GM15510 (cell line): ENCODE results near the gene DTNA.

Experiments used
- POLR2A ChIP-seq: IDR thresholded peaks from 3 replicates; pipeline ENCODE4 v1.6.1; 2011; ENCODE audit warnings: borderline replicate concordance; ENCODE audit not compliant: insufficient read length; ENCODE audit errors: extremely low read depth

The DTNA gene

DNA sequence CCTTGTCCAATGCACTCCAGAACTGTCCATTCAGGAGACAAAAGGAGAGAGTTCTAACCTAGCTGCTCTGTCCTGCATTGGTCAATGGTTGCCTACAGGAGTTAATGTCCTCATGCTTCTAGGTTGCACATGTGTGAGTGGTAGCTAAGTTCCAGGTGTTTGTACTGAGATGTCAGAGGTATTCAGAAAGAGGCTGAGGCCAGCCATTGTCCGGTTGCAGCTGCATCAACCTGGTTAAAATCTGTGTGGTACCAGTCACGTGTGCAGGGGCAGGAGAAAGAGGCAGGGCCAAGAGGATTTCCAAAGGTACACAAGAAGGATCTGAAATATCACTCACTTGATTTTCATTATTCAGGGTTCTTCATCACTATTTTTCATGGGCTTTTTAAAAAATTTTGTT, 70.8 kb downstream of the DTNA start:
- no peak for TF ChIP-seq POLR2A

DNA sequence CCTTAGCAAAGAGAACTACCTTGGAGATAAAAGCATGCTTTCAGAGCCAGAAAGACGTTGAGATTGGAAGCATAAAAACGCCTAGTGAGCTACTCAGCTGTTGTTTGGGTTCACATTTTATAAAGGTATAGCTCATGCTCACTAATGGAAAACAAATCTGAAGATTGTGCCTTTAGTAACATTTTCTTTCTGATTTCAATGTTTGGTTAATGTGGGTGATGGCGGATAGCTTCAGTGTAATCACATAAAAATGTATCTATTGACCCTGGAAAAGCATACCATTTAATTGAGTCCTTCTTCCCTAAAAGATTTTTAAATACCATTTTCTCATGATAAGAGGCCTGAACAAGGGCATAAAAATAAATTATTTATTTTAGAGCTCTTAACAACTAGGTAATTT, 73.4 kb downstream of the DTNA start:
- no peak for TF ChIP-seq POLR2A

DNA sequence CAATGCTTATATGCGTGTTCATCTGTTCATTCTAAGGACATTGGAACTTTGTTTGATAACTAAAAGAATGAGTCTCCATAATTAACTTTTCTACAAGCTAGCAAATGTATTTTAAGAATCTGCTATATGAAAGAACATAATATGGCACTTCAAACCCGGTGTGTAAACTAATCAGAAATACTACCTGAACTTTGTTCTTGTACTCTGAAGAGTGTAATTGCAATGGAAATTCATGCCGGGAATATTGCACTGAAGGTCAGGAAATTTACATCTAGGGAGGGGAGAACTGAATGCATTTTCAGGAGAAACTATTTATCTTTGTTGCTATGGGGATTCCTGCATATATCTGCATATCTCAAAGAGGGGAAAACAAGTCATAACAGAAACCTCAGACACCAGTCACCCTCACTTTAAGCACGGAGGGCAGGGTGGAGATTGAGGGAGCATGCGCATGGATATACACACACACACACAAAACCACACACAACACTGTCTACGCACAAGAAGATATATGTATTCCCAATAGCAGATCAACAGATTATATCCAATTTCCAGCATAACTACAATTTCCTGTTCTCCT, 76.2 kb downstream of the DTNA start:
- TF ChIP-seq POLR2A: no peak

DNA sequence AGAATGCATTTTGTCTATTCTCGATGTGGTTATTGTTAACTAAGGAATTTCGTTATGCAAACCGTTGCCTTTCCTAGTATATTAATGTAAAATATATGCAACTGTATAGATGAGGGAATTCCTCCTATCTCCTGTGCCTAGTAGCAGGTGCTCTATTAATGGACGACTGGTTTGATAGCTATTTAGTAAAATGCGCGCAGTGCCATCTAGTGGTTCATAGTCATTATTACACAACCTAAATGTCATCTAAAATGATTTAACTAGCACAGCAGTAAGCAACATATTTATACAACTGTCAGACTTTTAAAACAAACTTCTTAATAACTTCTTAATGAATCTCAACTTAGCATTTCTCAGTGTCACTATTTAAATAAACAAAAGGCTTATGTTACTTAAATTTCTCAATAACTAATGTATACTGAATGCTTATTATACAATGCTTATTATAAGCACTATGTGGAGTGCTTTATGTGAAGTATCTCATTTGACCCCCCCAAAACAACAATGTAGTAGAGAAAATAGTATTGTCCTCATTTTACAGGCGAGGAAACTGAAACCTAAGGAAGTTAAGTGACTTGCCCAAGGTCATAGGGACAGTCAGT, 77.9 kb downstream of the DTNA start:
- no peak for TF ChIP-seq POLR2A

DNA sequence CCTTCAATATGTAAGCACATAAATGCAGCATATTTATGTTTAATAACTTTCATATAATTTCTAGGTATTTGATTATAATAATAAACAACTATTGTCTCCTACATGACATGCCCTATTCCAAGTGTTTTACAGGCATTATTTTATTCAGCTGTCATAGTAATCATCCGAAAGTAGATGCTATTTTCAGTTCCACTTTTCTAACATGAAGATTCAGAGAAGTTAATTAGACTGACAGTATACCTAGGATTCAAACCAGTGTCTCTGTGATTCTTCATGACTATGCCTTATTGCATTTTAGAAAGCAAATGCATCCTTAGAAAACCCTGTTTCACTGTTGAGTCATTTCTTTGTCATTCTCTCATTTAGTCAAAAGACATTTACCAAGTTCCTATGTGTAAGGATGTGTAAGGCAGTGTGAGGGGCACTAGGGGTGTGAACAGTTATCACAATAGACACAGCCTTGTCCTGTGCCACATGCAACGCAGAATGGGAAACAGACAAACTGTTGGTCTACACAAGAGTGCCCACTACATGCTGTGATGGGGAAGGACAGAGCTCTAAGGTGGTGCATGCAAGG, 79.8 kb downstream of the DTNA start:
- no peak for TF ChIP-seq POLR2A

DNA sequence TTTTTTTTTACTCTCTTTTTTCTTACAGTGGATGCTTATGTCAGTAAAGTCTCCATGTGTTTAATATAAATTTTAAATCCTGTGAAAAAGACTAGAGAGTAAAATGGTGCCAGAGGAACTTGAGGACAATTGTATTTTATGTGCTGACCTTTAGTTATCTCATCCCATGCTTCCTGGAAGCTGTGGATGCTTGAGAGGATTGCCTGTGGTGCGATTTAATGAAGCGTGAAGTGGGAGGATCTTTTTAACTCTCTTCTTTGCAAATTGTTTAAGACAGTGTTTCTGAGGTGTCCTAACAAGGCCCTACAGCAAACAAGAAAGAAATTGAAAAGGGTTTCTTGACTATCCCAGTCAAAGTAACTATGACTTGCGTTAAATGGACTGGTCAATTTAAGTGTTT, 84.2 kb downstream of the DTNA start:
- no peak for TF ChIP-seq POLR2A

DNA sequence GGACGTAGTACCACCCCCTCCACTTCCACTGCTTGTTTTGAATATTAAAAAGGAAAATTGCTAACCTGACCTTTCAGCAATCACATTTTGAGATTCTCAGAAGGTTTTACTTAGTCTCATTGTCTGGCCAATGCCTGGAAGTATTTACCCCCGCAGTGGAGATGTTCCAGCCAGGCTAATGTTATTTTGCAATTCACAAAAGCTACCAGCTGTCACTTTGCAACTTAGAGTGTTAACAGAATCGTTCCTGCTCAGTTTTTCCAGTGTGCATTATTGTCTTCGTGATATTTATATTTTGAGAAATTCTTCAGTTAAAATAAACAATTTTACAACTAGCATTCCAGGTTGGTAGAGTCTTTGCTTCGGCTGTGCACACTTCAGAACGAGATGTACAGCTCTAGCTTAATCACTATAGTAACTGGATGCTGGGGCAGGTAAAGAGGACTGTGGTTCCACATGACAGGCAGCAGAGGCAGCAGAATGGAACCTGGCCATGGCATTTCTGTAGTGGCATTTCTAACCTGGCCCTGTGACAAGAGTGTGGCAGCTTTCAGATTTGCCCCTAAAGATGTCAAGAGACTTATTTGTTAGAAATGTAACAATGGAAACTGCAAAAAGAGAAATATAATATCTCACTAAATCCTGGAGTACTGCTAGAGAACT, 85.1 kb downstream of the DTNA start:
- TF ChIP-seq POLR2A: no peak

DNA sequence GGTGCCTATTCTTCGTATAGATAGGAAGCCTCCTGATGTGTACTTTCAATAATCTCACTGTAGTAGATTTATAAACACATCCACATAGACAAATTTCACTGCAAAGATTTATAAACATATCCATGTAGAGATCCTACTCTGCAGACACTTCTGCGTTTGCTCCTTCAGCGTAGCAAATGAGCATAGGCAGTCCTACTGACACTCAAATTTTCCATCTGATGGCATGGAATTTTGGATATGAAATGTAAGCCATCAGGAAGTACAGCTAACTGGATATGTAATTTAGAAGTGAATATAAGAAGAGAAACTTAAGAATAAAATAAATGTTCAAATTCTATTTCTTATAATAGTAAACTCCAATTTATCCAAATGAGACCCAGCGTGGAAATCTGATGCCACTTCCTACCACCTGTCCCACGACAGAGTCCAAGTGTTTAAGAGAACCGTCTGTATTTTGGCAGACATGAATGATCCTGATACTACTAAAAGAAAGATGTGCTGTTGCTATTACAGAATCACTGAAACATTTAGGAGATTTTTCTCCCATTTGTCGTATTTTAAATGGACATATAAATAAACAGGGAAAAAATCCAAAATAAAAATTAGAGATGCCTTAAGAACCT, 86.0 kb downstream of the DTNA start:
- TF ChIP-seq POLR2A: no peak

DNA sequence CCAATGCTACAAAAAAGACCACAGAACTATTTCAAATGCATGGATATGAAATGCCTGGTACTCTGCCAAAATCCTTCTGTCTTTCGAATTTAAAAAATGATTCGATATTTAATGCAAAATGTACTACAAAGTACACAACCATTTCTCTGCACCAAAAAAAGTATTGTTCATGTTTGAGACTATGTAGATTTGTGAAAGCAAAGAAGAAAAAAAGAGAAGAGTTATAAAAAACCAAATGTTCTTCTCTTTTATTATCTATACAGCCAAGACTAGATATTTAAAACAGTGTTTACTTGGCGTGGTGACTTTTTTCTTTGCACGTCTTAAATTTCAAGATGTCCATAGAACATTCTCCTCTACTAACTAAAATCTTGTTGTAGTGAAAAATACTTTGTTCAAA, 89.2 kb downstream of the DTNA start:
- no peak for TF ChIP-seq POLR2A

DNA sequence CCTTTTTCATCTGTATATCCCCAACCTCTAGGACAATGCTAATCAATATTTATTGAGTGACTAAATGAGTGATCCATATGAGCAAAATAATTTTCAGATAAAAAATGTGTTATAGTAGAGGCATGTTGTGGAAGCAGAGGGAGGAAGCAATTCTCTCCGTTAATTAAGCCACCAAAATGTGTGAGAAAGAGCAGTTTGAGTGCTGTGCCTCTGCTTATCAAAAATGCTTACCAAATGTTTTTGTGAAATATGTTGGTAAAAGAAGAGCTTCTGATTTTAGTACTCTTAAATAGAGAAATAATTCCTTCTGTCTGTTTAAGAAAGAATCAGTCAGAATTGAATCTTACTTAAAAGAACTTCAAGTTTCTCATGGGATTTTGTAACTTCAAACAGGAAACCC, 90.3 kb downstream of the DTNA start:
- no peak for TF ChIP-seq POLR2A

DNA sequence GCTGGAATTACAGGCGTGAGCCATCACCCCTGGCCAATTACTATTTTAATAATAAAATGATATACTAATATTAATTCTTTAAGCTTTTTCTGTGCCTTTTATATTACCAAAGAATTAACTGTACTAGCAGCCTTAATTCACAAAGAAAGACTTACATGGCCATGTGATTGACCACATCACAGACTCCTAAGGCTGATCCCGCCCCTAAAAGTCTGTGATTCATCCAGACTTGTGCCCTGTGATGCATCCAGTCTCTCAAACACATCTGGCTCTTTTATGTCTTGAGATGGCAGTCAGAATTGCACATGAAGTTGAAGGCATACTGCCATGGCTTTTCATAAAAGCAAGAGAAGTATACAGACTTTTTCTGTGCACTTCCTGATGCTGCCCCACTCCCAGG, 91.7 kb downstream of the DTNA start:
- no peak for TF ChIP-seq POLR2A

DNA sequence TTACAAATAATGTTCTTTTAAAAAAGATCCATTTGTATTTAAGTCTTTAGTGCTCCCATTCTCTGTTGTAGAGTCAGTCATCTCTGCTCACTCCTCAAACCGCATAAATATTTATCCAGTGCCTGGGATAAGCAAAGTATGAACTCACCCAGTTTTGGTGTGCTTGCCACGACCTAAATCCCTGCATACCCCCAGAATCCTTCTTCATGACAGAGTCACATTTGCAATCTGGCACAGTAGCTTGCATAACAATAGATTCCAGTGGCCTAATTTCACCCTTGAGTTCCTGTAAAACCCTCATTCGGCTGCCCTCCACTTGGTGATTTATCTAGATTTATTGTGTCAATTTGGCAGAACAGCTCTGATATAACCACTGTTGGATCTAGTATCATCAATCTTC, 92.9 kb downstream of the DTNA start:
- TF ChIP-seq POLR2A: no peak

DNA sequence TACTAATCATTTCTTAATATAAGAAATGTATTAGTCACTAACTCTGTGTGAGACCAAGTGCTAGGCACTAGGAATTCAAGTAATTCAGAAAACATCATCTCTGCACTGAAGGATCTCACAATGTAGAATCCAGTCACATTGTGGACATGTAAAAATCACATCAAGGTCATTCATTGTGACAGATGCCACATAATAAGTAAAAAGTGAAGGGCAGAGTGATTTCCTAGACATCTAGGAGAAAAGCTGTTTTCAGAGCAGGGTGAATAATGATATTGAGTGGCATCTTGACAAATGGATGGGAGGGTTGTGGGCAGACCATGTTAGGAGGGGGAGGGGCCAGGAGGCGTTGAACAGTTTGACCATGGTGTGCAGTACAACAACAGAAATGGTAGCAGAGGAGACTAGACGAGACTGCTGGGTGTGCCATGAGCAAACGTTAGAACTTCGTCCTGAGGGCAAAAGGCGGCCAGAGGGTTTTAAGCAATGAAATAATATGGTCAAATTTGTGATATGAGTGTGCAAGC, 93.8 kb downstream of the DTNA start:
- TF ChIP-seq POLR2A: no peak

DNA sequence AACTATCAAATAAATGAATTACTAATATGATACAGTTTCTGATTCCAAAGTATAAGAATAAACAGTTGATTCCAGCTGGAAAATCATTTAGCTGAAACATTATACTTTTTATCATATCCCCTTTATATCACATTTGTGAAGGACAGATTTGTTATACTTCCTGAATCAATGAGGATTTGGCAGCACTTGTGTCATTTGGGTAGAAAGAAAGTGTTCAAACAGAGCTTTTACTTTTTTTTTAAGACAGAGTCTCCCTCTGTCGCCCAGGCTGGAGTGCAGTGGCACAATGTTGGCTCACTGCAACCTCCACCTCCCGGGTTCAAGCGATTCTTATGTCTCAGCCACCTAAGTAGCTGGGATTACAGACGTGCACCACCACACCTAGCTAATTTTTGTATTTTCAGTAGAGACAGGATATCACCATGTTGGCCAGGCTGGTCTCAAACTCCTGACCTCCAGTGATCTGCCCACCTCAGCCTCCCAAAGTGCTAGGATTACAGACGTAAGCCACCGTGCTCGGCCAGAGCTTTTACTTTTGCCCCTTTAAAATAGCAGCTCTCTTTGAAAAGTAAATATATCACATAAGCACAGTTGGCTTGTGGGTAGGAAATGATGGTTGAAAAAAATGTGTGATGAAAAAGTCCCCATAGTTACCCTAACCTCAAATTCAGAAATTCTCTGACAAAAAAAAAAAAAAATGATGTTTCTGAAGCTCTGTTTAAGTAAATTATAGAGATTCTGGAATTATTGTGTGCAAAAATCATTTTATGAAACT, 95.2 kb downstream of the DTNA start:
- no peak for TF ChIP-seq POLR2A
